Measurements from ENCODE around the gene KISS1R.

The KISS1R gene

GRCh38 chr19:939922-940321, 22.8 kb downstream of the KISS1R start:
- Histone ChIP-seq H3K9ac (ENCODE audit: low read depth in 1 of 2, low read length in 2 of 2) (no peak overlapping the region), H3K36me3 (ENCODE audit: control insufficient read depth in 2 of 2, insufficient read depth in 2 of 2, low read length in 2 of 2) (no peaks in the 10 kb centered on the region), H3K4me1 (ENCODE audit: control insufficient read depth in 2 of 2, insufficient read depth in 2 of 2, low read length in 2 of 2) (peaks cover 34 to 36% of the 10 kb centered on the region in 2 donors), H3K4me3 (ENCODE audit: low read length in 2 of 2) (peak overlapping the region in 1 of 2 donors; percentile 26), H3K27ac (ENCODE audit: low read depth in 2 of 2, low read length in 2 of 2) (peak overlapping the region in 1 of 2 donors; percentile 83), H3K9me3 (ENCODE audit: control insufficient read depth in 2 of 2, low read length in 2 of 2) (no peaks in the 10 kb centered on the region), H3K27me3 (ENCODE audit: control insufficient read depth in 2 of 2, insufficient read depth in 2 of 2, low read length in 2 of 2) (no peaks in the 10 kb centered on the region)

- Histone ChIP-seq H3K9me3 (ENCODE audit: control insufficient read depth in 2 of 2, low read length in 2 of 2) (no peaks in the 10 kb centered on the region), H3K36me3 (ENCODE audit: control insufficient read depth in 2 of 2, insufficient read depth in 2 of 2, low read length in 2 of 2) (no peaks in the 10 kb centered on the region), H3K4me3 (ENCODE audit: low read length in 2 of 2) (peak overlapping the region; percentile 24 to 61), H3K27me3 (ENCODE audit: control insufficient read depth in 2 of 2, insufficient read depth in 2 of 2, low read length in 2 of 2) (no peaks in the 10 kb centered on the region), H3K4me1 (ENCODE audit: control insufficient read depth in 2 of 2, insufficient read depth in 2 of 2, low read length in 2 of 2) (peaks cover 33 to 36% of the 10 kb centered on the region in 2 donors), H3K9ac (ENCODE audit: low read depth in 1 of 2, low read length in 2 of 2) (peak overlapping the region; percentile 58 to 68), H3K27ac (ENCODE audit: low read depth in 2 of 2, low read length in 2 of 2) (peak overlapping the region; percentile 67 to 83)
These were observed 23.6 kb downstream of the KISS1R start for GRCh38 chr19:940591-941291.

- peak overlapping the region; percentile 24 to 61 for H3K4me3 ChIP-seq (ENCODE audit: low read length in 2 of 2)
- peak overlapping the region; percentile 58 to 68 for H3K9ac ChIP-seq (ENCODE audit: low read depth in 1 of 2, low read length in 2 of 2)
- peak overlapping the region; percentile 67 to 83 for H3K27ac ChIP-seq (ENCODE audit: low read depth in 2 of 2, low read length in 2 of 2)
- H3K4me1 ChIP-seq (ENCODE audit: control insufficient read depth in 2 of 2, insufficient read depth in 2 of 2, low read length in 2 of 2), result peaks cover 33 to 36% of the 10 kb centered on the region in 2 donors
- H3K9me3 ChIP-seq (ENCODE audit: control insufficient read depth in 2 of 2, low read length in 2 of 2), result no peaks in the 10 kb centered on the region
- no peaks in the 10 kb centered on the region for H3K27me3 ChIP-seq (ENCODE audit: control insufficient read depth in 2 of 2, insufficient read depth in 2 of 2, low read length in 2 of 2)
- no peaks in the 10 kb centered on the region for H3K36me3 ChIP-seq (ENCODE audit: control insufficient read depth in 2 of 2, insufficient read depth in 2 of 2, low read length in 2 of 2)
These were observed 24.4 kb downstream of the KISS1R start for GRCh38 chr19:941292-942132.

GRCh38 chr19:942133-942645, 25.1 kb downstream of the KISS1R start:
- Histone ChIP-seq H3K4me3 (ENCODE audit: low read length in 2 of 2) (no peak overlapping the region), H3K27me3 (ENCODE audit: control insufficient read depth in 2 of 2, insufficient read depth in 2 of 2, low read length in 2 of 2) (no peaks in the 10 kb centered on the region), H3K4me1 (ENCODE audit: control insufficient read depth in 2 of 2, insufficient read depth in 2 of 2, low read length in 2 of 2) (peaks cover 33 to 36% of the 10 kb centered on the region in 2 donors), H3K27ac (ENCODE audit: low read depth in 2 of 2, low read length in 2 of 2) (no peak overlapping the region), H3K9ac (ENCODE audit: low read depth in 1 of 2, low read length in 2 of 2) (no peak overlapping the region), H3K36me3 (ENCODE audit: control insufficient read depth in 2 of 2, insufficient read depth in 2 of 2, low read length in 2 of 2) (no peaks in the 10 kb centered on the region), H3K9me3 (ENCODE audit: control insufficient read depth in 2 of 2, low read length in 2 of 2) (no peaks in the 10 kb centered on the region)

GRCh38 chr19:943551-944170, 26.5 kb downstream of the KISS1R start:
- no peaks in the 10 kb centered on the region for H3K36me3 ChIP-seq (ENCODE audit: control insufficient read depth in 2 of 2, insufficient read depth in 2 of 2, low read length in 2 of 2)
- no peak overlapping the region for H3K4me3 ChIP-seq (ENCODE audit: low read length in 2 of 2)
- H3K9ac ChIP-seq (ENCODE audit: low read depth in 1 of 2, low read length in 2 of 2), result no peak overlapping the region
- H3K27me3 ChIP-seq (ENCODE audit: control insufficient read depth in 2 of 2, insufficient read depth in 2 of 2, low read length in 2 of 2), result no peaks in the 10 kb centered on the region
- H3K9me3 ChIP-seq (ENCODE audit: control insufficient read depth in 2 of 2, low read length in 2 of 2), result no peaks in the 10 kb centered on the region
- peaks cover 33 to 36% of the 10 kb centered on the region in 2 donors for H3K4me1 ChIP-seq (ENCODE audit: control insufficient read depth in 2 of 2, insufficient read depth in 2 of 2, low read length in 2 of 2)
- no peak overlapping the region for H3K27ac ChIP-seq (ENCODE audit: low read depth in 2 of 2, low read length in 2 of 2)

GRCh38 chr19:944171-944567, 27.0 kb downstream of the KISS1R start:
- Histone ChIP-seq H3K4me3 (ENCODE audit: low read length in 2 of 2) (peak overlapping the region in 1 of 2 donors; percentile 37), H3K4me1 (ENCODE audit: control insufficient read depth in 2 of 2, insufficient read depth in 2 of 2, low read length in 2 of 2) (peaks cover 33 to 36% of the 10 kb centered on the region in 2 donors), H3K36me3 (ENCODE audit: control insufficient read depth in 2 of 2, insufficient read depth in 2 of 2, low read length in 2 of 2) (no peaks in the 10 kb centered on the region), H3K27ac (ENCODE audit: low read depth in 2 of 2, low read length in 2 of 2) (peak overlapping the region in 1 of 2 donors; percentile 48), H3K9ac (ENCODE audit: low read depth in 1 of 2, low read length in 2 of 2) (peak overlapping the region; percentile 8 to 24), H3K27me3 (ENCODE audit: control insufficient read depth in 2 of 2, insufficient read depth in 2 of 2, low read length in 2 of 2) (no peaks in the 10 kb centered on the region), H3K9me3 (ENCODE audit: control insufficient read depth in 2 of 2, low read length in 2 of 2) (no peaks in the 10 kb centered on the region)

- peak overlapping the region in 1 of 2 donors; percentile 48 for H3K27ac ChIP-seq (ENCODE audit: low read depth in 2 of 2, low read length in 2 of 2)
- H3K9ac ChIP-seq (ENCODE audit: low read depth in 1 of 2, low read length in 2 of 2), result peak overlapping the region; percentile 17 to 24
- H3K36me3 ChIP-seq (ENCODE audit: control insufficient read depth in 2 of 2, insufficient read depth in 2 of 2, low read length in 2 of 2), result no peaks in the 10 kb centered on the region
- H3K4me3 ChIP-seq (ENCODE audit: low read length in 2 of 2), result peak overlapping the region in 1 of 2 donors; percentile 37
- H3K4me1 ChIP-seq (ENCODE audit: control insufficient read depth in 2 of 2, insufficient read depth in 2 of 2, low read length in 2 of 2), result peaks cover 33 to 36% of the 10 kb centered on the region in 2 donors
- H3K27me3 ChIP-seq (ENCODE audit: control insufficient read depth in 2 of 2, insufficient read depth in 2 of 2, low read length in 2 of 2), result no peaks in the 10 kb centered on the region
- H3K9me3 ChIP-seq (ENCODE audit: control insufficient read depth in 2 of 2, low read length in 2 of 2), result no peaks in the 10 kb centered on the region
These were observed 27.6 kb downstream of the KISS1R start for GRCh38 chr19:944663-945241.

GRCh38 chr19:945401-946252, 28.5 kb downstream of the KISS1R start:
- Histone ChIP-seq H3K4me1 (ENCODE audit: control insufficient read depth in 2 of 2, insufficient read depth in 2 of 2, low read length in 2 of 2) (peaks cover 30 to 31% of the 10 kb centered on the region in 2 donors), H3K36me3 (ENCODE audit: control insufficient read depth in 2 of 2, insufficient read depth in 2 of 2, low read length in 2 of 2) (no peaks in the 10 kb centered on the region), H3K27me3 (ENCODE audit: control insufficient read depth in 2 of 2, insufficient read depth in 2 of 2, low read length in 2 of 2) (no peaks in the 10 kb centered on the region), H3K4me3 (ENCODE audit: low read length in 2 of 2) (no peak overlapping the region), H3K9me3 (ENCODE audit: control insufficient read depth in 2 of 2, low read length in 2 of 2) (no peaks in the 10 kb centered on the region), H3K9ac (ENCODE audit: low read depth in 1 of 2, low read length in 2 of 2) (peak overlapping the region in 1 of 2 donors; percentile 17), H3K27ac (ENCODE audit: low read depth in 2 of 2, low read length in 2 of 2) (peak overlapping the region in 1 of 2 donors; percentile 48)

GRCh38 chr19:947090-947706, 30.1 kb downstream of the KISS1R start:
- Histone ChIP-seq H3K27me3 (ENCODE audit: control insufficient read depth in 2 of 2, insufficient read depth in 2 of 2, low read length in 2 of 2) (no peaks in the 10 kb centered on the region), H3K9me3 (ENCODE audit: control insufficient read depth in 2 of 2, low read length in 2 of 2) (no peaks in the 10 kb centered on the region), H3K36me3 (ENCODE audit: control insufficient read depth in 2 of 2, insufficient read depth in 2 of 2, low read length in 2 of 2) (no peaks in the 10 kb centered on the region), H3K27ac (ENCODE audit: low read depth in 2 of 2, low read length in 2 of 2) (peak overlapping the region in 1 of 2 donors; percentile 67), H3K4me1 (ENCODE audit: control insufficient read depth in 2 of 2, insufficient read depth in 2 of 2, low read length in 2 of 2) (peaks cover 15 to 17% of the 10 kb centered on the region in 2 donors), H3K9ac (ENCODE audit: low read depth in 1 of 2, low read length in 2 of 2) (no peak overlapping the region), H3K4me3 (ENCODE audit: low read length in 2 of 2) (no peak overlapping the region)

Data from mucosa of rectum (tissue), 2 donors.